ENCODE data around the gene RBM4B. TPM values are rescaled to one million over a fixed set of nuclear protein-coding genes. Genes with fewer than 3 reads are reported as not detected.

Gene RBM4B
- total RNA-seq, 1 donor: 19.2 TPM

DNA sequence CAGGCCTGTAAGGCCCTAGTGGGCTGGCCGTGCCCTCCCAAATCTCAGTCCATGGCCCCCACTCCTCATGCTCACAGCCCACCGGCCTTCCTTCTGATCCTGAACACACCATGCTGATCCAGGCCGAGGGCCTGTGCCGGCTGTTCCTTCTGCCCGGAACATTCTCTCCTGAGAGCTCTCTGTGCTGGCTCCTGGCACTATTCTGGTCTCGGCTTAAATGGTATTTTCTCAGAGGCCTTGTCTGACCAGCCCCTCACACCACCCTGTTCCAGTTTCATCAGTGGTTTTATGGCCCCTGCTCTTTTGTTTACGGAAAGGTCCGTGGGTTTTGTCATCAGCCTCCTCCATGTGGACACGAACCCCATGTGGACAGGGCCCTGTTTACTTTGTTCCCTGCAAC is 29.3 kb upstream of the RBM4B start:
- Histone ChIP-seq H3K4me3 (ENCODE audit: insufficient read depth, low read length) (no peak overlapping the region), H3K4me1 (ENCODE audit: insufficient read depth, low read length) (no peaks in the 10 kb centered on the region), H3K9me3 (ENCODE audit: low read depth, low read length) (no peaks in the 10 kb centered on the region), H3K36me3 (ENCODE audit: insufficient read depth, low read length) (no peaks in the 10 kb centered on the region), H3K79me2 (ENCODE audit: insufficient read depth, low read length) (no peaks in the 10 kb centered on the region), H3K27me3 (ENCODE audit: insufficient read depth, low read length) (peaks cover 4% of the 10 kb centered on the region), H3K27ac (ENCODE audit: low read depth, low read length) (no peak overlapping the region), H4K20me1 (ENCODE audit: insufficient read depth, low read length) (no peaks in the 10 kb centered on the region), H2AFZ (ENCODE audit: low read length) (no peak overlapping the region), H3K4me2 (ENCODE audit: insufficient read depth, low read length) (no peak overlapping the region)
- peak; percentile 13 for DNase-seq (ENCODE audit: insufficient read length, low spot score, missing footprints)
- no peak for TF ChIP-seq CTCF (IDR thresholded peaks at IDR 0.05; ENCODE audit: extremely low read depth, low read depth, low read length)

- H3K4me1 ChIP-seq (ENCODE audit: insufficient read depth, low read length): no peaks in the 10 kb centered on the region
- H3K36me3 ChIP-seq (ENCODE audit: insufficient read depth, low read length): no peaks in the 10 kb centered on the region
- no peak for DNase-seq (ENCODE audit: insufficient read length, low spot score, missing footprints)
- H3K4me3 ChIP-seq (ENCODE audit: insufficient read depth, low read length): no peak overlapping the region
- H3K27ac ChIP-seq (ENCODE audit: low read depth, low read length): no peak overlapping the region
- H2AFZ ChIP-seq (ENCODE audit: low read length): no peak overlapping the region
- no peak overlapping the region for H3K4me2 ChIP-seq (ENCODE audit: insufficient read depth, low read length)
- no peaks in the 10 kb centered on the region for H3K27me3 ChIP-seq (ENCODE audit: insufficient read depth, low read length)
- TF ChIP-seq CTCF (IDR thresholded peaks at IDR 0.05; ENCODE audit: extremely low read depth, low read depth, low read length): no peak
- H3K9me3 ChIP-seq (ENCODE audit: low read depth, low read length): no peaks in the 10 kb centered on the region
- no peaks in the 10 kb centered on the region for H3K79me2 ChIP-seq (ENCODE audit: insufficient read depth, low read length)
- no peaks in the 10 kb centered on the region for H4K20me1 ChIP-seq (ENCODE audit: insufficient read depth, low read length)
Measured at GRCh38 chr11:66705587-66706335, 28.1 kb upstream of the RBM4B start.

DNA sequence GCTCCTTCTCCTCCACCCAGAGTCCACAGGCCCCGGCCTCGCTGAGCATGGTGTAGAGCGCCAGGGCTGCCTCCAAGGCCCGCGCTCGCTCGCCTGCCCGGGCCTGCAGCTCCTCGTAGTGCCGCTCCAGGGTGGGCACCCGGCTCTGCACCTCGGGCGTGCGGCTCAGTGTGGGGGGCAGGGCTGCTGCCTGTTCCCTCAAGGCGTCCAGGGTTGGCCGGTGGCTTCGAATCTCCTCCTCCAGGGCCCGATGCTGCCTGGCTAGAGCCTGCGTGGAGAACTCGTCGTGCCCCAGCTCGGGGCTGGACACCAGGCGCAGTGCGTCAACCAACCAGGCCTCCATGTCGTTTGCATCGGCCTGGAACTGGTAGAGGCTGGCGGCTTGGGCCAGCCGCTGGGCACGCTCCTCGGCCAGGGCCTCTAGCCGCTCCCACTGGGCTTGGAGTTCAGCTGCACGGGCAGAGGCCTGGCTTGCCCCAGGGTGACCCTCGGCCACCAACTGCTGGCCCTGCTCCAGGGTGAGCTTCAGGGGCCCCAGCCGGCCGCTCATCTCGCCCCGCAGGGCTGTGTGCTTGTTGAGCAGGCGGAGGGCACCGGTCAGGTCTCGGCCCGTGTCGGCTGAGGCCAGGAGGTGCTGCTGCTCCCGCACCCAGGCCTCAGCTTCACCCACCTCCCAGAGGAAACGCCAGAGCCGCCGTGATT is 27.1 kb upstream of the RBM4B start:
- DNase-seq (ENCODE audit: insufficient read length, low spot score, missing footprints): peak; percentile 74
- Histone ChIP-seq H3K4me1 (ENCODE audit: insufficient read depth, low read length) (no peaks in the 10 kb centered on the region), H4K20me1 (ENCODE audit: insufficient read depth, low read length) (no peaks in the 10 kb centered on the region), H3K36me3 (ENCODE audit: insufficient read depth, low read length) (no peaks in the 10 kb centered on the region), H3K4me2 (ENCODE audit: insufficient read depth, low read length) (no peak overlapping the region), H3K27me3 (ENCODE audit: insufficient read depth, low read length) (no peaks in the 10 kb centered on the region), H3K9me3 (ENCODE audit: low read depth, low read length) (no peaks in the 10 kb centered on the region), H3K4me3 (ENCODE audit: insufficient read depth, low read length) (no peak overlapping the region), H3K27ac (ENCODE audit: low read depth, low read length) (no peak overlapping the region), H2AFZ (ENCODE audit: low read length) (no peak overlapping the region), H3K79me2 (ENCODE audit: insufficient read depth, low read length) (no peaks in the 10 kb centered on the region)
- no peak for TF ChIP-seq CTCF (IDR thresholded peaks at IDR 0.05; ENCODE audit: extremely low read depth, low read depth, low read length)

All from osteoblast (primary cell).